ENCODE results near the gene STPG4.

STPG4 gene

GRCh38 chr2:47041063-47041462 lies 114.0 kb downstream of the STPG4 start:
- Histone ChIP-seq H3K36me3 (ENCODE audit: control insufficient read depth, insufficient read depth, low read length) (peaks cover 6% of the 10 kb centered on the region), H3K4me3 (ENCODE audit: low read depth, low read length) (no peak overlapping the region), H3K9me3 (ENCODE audit: control insufficient read depth, insufficient read depth, low read length) (no peaks in the 10 kb centered on the region), H3K27me3 (ENCODE audit: control insufficient read depth, insufficient read depth, low read length) (no peaks in the 10 kb centered on the region), H3K4me1 (ENCODE audit: control insufficient read depth, insufficient read depth, low read length) (peaks cover 3% of the 10 kb centered on the region), H3K9ac (ENCODE audit: low read depth, low read length) (no peak overlapping the region)

GRCh38 chr2:47040651-47041050 lies 114.5 kb downstream of the STPG4 start:
- no peaks in the 10 kb centered on the region for H3K9me3 ChIP-seq (ENCODE audit: control insufficient read depth, insufficient read depth, low read length)
- H3K27me3 ChIP-seq (ENCODE audit: control insufficient read depth, insufficient read depth, low read length): no peaks in the 10 kb centered on the region
- H3K9ac ChIP-seq (ENCODE audit: low read depth, low read length): no peak overlapping the region
- peaks cover 3% of the 10 kb centered on the region for H3K4me1 ChIP-seq (ENCODE audit: control insufficient read depth, insufficient read depth, low read length)
- H3K4me3 ChIP-seq (ENCODE audit: low read depth, low read length): no peak overlapping the region
- H3K36me3 ChIP-seq (ENCODE audit: control insufficient read depth, insufficient read depth, low read length): peaks cover 6% of the 10 kb centered on the region

GRCh38 chr2:47039913-47040562 lies 115.1 kb downstream of the STPG4 start:
- Histone ChIP-seq H3K36me3 (ENCODE audit: control insufficient read depth, insufficient read depth, low read length) (peaks cover 6% of the 10 kb centered on the region), H3K4me1 (ENCODE audit: control insufficient read depth, insufficient read depth, low read length) (peaks cover 5% of the 10 kb centered on the region), H3K4me3 (ENCODE audit: low read depth, low read length) (no peak overlapping the region), H3K9ac (ENCODE audit: low read depth, low read length) (no peak overlapping the region), H3K27me3 (ENCODE audit: control insufficient read depth, insufficient read depth, low read length) (no peaks in the 10 kb centered on the region), H3K9me3 (ENCODE audit: control insufficient read depth, insufficient read depth, low read length) (no peaks in the 10 kb centered on the region)

GRCh38 chr2:47039489-47039870 lies 115.6 kb downstream of the STPG4 start:
- Histone ChIP-seq H3K4me3 (ENCODE audit: low read depth, low read length) (no peak overlapping the region), H3K36me3 (ENCODE audit: control insufficient read depth, insufficient read depth, low read length) (peaks cover 6% of the 10 kb centered on the region), H3K9me3 (ENCODE audit: control insufficient read depth, insufficient read depth, low read length) (no peaks in the 10 kb centered on the region), H3K9ac (ENCODE audit: low read depth, low read length) (no peak overlapping the region), H3K27me3 (ENCODE audit: control insufficient read depth, insufficient read depth, low read length) (no peaks in the 10 kb centered on the region), H3K4me1 (ENCODE audit: control insufficient read depth, insufficient read depth, low read length) (peaks cover 6% of the 10 kb centered on the region)

GRCh38 chr2:47038656-47039488 lies 116.2 kb downstream of the STPG4 start:
- H3K27me3 ChIP-seq (ENCODE audit: control insufficient read depth, insufficient read depth, low read length): no peaks in the 10 kb centered on the region
- H3K4me1 ChIP-seq (ENCODE audit: control insufficient read depth, insufficient read depth, low read length): peaks cover 6% of the 10 kb centered on the region
- peaks cover 6% of the 10 kb centered on the region for H3K36me3 ChIP-seq (ENCODE audit: control insufficient read depth, insufficient read depth, low read length)
- H3K9ac ChIP-seq (ENCODE audit: low read depth, low read length): no peak overlapping the region
- H3K4me3 ChIP-seq (ENCODE audit: low read depth, low read length): no peak overlapping the region
- no peaks in the 10 kb centered on the region for H3K9me3 ChIP-seq (ENCODE audit: control insufficient read depth, insufficient read depth, low read length)

GRCh38 chr2:47037678-47038077 lies 117.4 kb downstream of the STPG4 start:
- H3K36me3 ChIP-seq (ENCODE audit: control insufficient read depth, insufficient read depth, low read length): peaks cover 6% of the 10 kb centered on the region
- no peak overlapping the region for H3K4me3 ChIP-seq (ENCODE audit: low read depth, low read length)
- H3K9ac ChIP-seq (ENCODE audit: low read depth, low read length): no peak overlapping the region
- H3K9me3 ChIP-seq (ENCODE audit: control insufficient read depth, insufficient read depth, low read length): no peaks in the 10 kb centered on the region
- no peaks in the 10 kb centered on the region for H3K27me3 ChIP-seq (ENCODE audit: control insufficient read depth, insufficient read depth, low read length)
- peaks cover 6% of the 10 kb centered on the region for H3K4me1 ChIP-seq (ENCODE audit: control insufficient read depth, insufficient read depth, low read length)

Data from iPS-15b (cell line).